Nephron (organoid): Measurements from ENCODE around the gene KLK10.

Experiments
- H3K27ac Mint-ChIP-seq, 3 experiments: 2 replicates each; pipeline ENCODE4 v1.8.0; 2020; ENCODE audit warnings: mixed read lengths in 3 of 3, mild to moderate bottlenecking in 2 of 3, moderate library complexity in 1 of 3
- H3K27me3 Mint-ChIP-seq: 2 replicates; pipeline ENCODE4 v1.8.0; 2021; ENCODE audit warnings: low read depth, mild to moderate bottlenecking, moderate library complexity, mixed read lengths
- H3K36me3 Mint-ChIP-seq: 2 replicates; pipeline ENCODE4 v1.8.0; 2020; ENCODE audit warnings: low read depth, mixed read lengths
- H3K4me1 Mint-ChIP-seq: 2 replicates; pipeline ENCODE4 v1.8.0; 2020; ENCODE audit warnings: mixed read lengths
- H3K4me3 Mint-ChIP-seq, 3 experiments: 2 replicates each; pipeline ENCODE4 v1.8.0; 2020; ENCODE audit warnings: mild to moderate bottlenecking in 3 of 3, mixed read lengths in 3 of 3, moderate library complexity in 2 of 3
- H3K9me3 Mint-ChIP-seq: 2 replicates; pipeline ENCODE4 v1.8.0; 2020; ENCODE audit warnings: mixed read lengths
- CTCF ChIP-seq, 3 experiments: fragments of 200-600 bp; sonication (generic); IDR thresholded peaks; one replicate each; pipeline ENCODE4 v1.5.0; 2021; ENCODE audit warnings: antibody characterized with exemption in 3 of 3; ENCODE audit not compliant: unreplicated experiment in 3 of 3

Gene KLK10

GRCh38 chr19:51025401-51025800 lies 5.9 kb upstream of the KLK10 start:
- peaks cover 38% of the 10 kb centered on the region for H3K27me3 Mint-ChIP-seq

GRCh38 chr19:51024924-51025323 lies 5.4 kb upstream of the KLK10 start:
- Mint-ChIP-seq H3K4me1 (peaks cover 8% of the 10 kb centered on the region), H3K27ac (no peak overlapping the region), H3K4me3 (no peak overlapping the region), H3K36me3 (no peaks in the 10 kb centered on the region), H3K9me3 (no peaks in the 10 kb centered on the region), H3K27me3 (peaks cover 43% of the 10 kb centered on the region)
- TF ChIP-seq CTCF (IDR thresholded peaks at IDR 0.05; ENCODE audit: unreplicated experiment in 3 of 3): no peak

More at GRCh38 chr19:51025401-51025800, 5.9 kb upstream of the KLK10 start:
- Mint-ChIP-seq H3K9me3 (no peaks in the 10 kb centered on the region), H3K4me1 (peaks cover 5% of the 10 kb centered on the region), H3K27ac (no peak overlapping the region), H3K36me3 (no peaks in the 10 kb centered on the region), H3K4me3 (no peak overlapping the region)
- TF ChIP-seq CTCF (IDR thresholded peaks at IDR 0.05; ENCODE audit: unreplicated experiment in 3 of 3): no peak

GRCh38 chr19:51023946-51024345 lies 4.4 kb upstream of the KLK10 start:
- Mint-ChIP-seq H3K4me1 (peaks cover 11% of the 10 kb centered on the region), H3K4me3 (no peak overlapping the region), H3K27me3 (peaks cover 53% of the 10 kb centered on the region), H3K27ac (no peak overlapping the region), H3K36me3 (no peaks in the 10 kb centered on the region), H3K9me3 (no peaks in the 10 kb centered on the region)
- TF ChIP-seq CTCF (IDR thresholded peaks at IDR 0.05; ENCODE audit: unreplicated experiment in 3 of 3): no peak

GRCh38 chr19:51022526-51022925 lies 3.0 kb upstream of the KLK10 start:
- H3K27ac Mint-ChIP-seq: no peak overlapping the region
- TF ChIP-seq CTCF (IDR thresholded peaks at IDR 0.05; ENCODE audit: unreplicated experiment in 3 of 3): no peak
- H3K4me1 Mint-ChIP-seq: peaks cover 19% of the 10 kb centered on the region
- H3K36me3 Mint-ChIP-seq: no peaks in the 10 kb centered on the region
- peaks cover 67% of the 10 kb centered on the region for H3K27me3 Mint-ChIP-seq
- no peak overlapping the region for H3K4me3 Mint-ChIP-seq
- no peaks in the 10 kb centered on the region for H3K9me3 Mint-ChIP-seq

GRCh38 chr19:51020988-51021651 lies 1.6 kb upstream of the KLK10 start:
- H3K36me3 Mint-ChIP-seq: no peaks in the 10 kb centered on the region
- no peak overlapping the region for H3K27ac Mint-ChIP-seq
- peak overlapping the region in 1 of 3 experiments; percentile 30 for H3K4me3 Mint-ChIP-seq
- H3K4me1 Mint-ChIP-seq: peaks cover 19% of the 10 kb centered on the region
- H3K27me3 Mint-ChIP-seq: peaks cover 80% of the 10 kb centered on the region
- peak; percentile 70 to 80 (median 78) for TF ChIP-seq CTCF (IDR thresholded peaks at IDR 0.05; ENCODE audit: unreplicated experiment in 3 of 3)
- H3K9me3 Mint-ChIP-seq: peaks cover under 1% of the 10 kb centered on the region
